H1 (cell line): ENCODE results near the gene IQCF6. TPM values are rescaled to one million over a fixed set of nuclear protein-coding genes. Genes with fewer than 3 reads are reported as not detected.
A peak's percentile ranks its signal among the peaks of the same experiment; 100 is the strongest.

Experiments used
- CTCF ChIA-PET: fragments of 300-600 bp; sonication (Branson Sonifier 250); formaldehyde crosslinking; loops from one replicate; lab custom pipeline; 2021; ENCODE audit not compliant: partially characterized antibody; lab: Charles Lee
- POLR2A ChIA-PET: fragments of 300-600 bp; sonication (Branson Sonifier 250); formaldehyde crosslinking; loops from one replicate; lab custom pipeline; 2021; ENCODE audit warnings: inconsistent platforms; ENCODE audit not compliant: partially characterized antibody; lab: Charles Lee
- DNase-seq, 2 experiments: peaks; one replicate each; pipeline versions ENCODE4 v3.0.0 to v3.0.0-alpha.2; 2010 to 2022; ENCODE audit warnings: low spot score in 2 of 2, low read depth in 1 of 2, mixed read lengths in 1 of 2
- FAIRE-seq: peaks from 2 replicates; lab custom pipeline; 2011; peaks lifted over from hg19 to GRCh38; lab: Jason Lieb, UNC
- H2AFZ ChIP-seq: 2 replicates; pipeline ENCODE4 v1.8.1; 2012; ENCODE audit warnings: low read length, inconsistent platforms
- H2AK5ac ChIP-seq: 2 replicates; pipeline ENCODE4 v1.6.1; 2013; ENCODE audit warnings: low read depth, low read length
- H2BK120ac ChIP-seq: replicated peaks from 2 replicates; pipeline ENCODE3; 2013; ENCODE audit warnings: low read depth, low read length, inconsistent platforms
- H2BK12ac ChIP-seq: 2 replicates; pipeline ENCODE4 v1.6.1; 2013; ENCODE audit warnings: low read depth, low read length
- H2BK15ac ChIP-seq: 2 replicates; pipeline ENCODE4 v1.6.1; 2013; ENCODE audit warnings: low read length
- H2BK20ac ChIP-seq: 2 replicates; pipeline ENCODE4 v1.6.1; 2013; ENCODE audit warnings: low read length
- H2BK5ac ChIP-seq: 2 replicates; pipeline ENCODE4 v1.6.1; 2013; ENCODE audit warnings: low read depth, low read length
- H3K14ac ChIP-seq: 2 replicates; pipeline ENCODE4 v1.6.1; 2013; ENCODE audit warnings: inconsistent platforms; ENCODE audit not compliant: insufficient read length
- H3K18ac ChIP-seq: 2 replicates; pipeline ENCODE4 v1.6.1; 2013; ENCODE audit warnings: low read length; ENCODE audit errors: extremely low read depth
- H3K23ac ChIP-seq: 2 replicates; pipeline ENCODE4 v1.6.1; 2013; ENCODE audit warnings: inconsistent platforms; ENCODE audit not compliant: insufficient read length
- H3K23me2 ChIP-seq: 2 replicates; pipeline ENCODE4 v1.6.1; 2013; ENCODE audit warnings: low read depth, low read length
- H3K27ac ChIP-seq: 2 replicates; pipeline ENCODE4 v1.6.1; 2011; ENCODE audit warnings: low read depth, low read length, inconsistent platforms
- H3K27me3 ChIP-seq, 4 experiments: replicated peaks in 1 of 4; 1 replicate in 1 of 4; 2 replicates in 3 of 4; pipeline versions ENCODE4 v1.6.1 to v1.8.1; 2011 to 2013; ENCODE audit warnings: low read length in 3 of 4, mild to moderate bottlenecking in 3 of 4, inconsistent platforms in 2 of 4, mixed read lengths in 2 of 4, moderate library complexity in 1 of 4; ENCODE audit not compliant: control insufficient read depth in 3 of 4, insufficient read depth in 3 of 4; ENCODE audit errors: extremely low read depth in 1 of 4
- H3K36me3 ChIP-seq, 4 experiments: 2 replicates each; pipeline versions ENCODE4 v1.6.1 to v1.8.1; 2011 to 2013; ENCODE audit warnings: mild to moderate bottlenecking in 4 of 4, low read length in 3 of 4, moderate library complexity in 2 of 4, control low read depth in 1 of 4, inconsistent platforms in 1 of 4; ENCODE audit not compliant: insufficient read depth in 4 of 4, control insufficient read depth in 2 of 4
- H3K4ac ChIP-seq: replicated peaks from 2 replicates; pipeline ENCODE3; 2013; ENCODE audit warnings: low read length, low read depth, mixed read lengths, inconsistent platforms; ENCODE audit not compliant: insufficient read length
- H3K4me1 ChIP-seq, 4 experiments: replicated peaks in 1 of 4; 1 replicate in 1 of 4; 2 replicates in 3 of 4; pipeline versions ENCODE4 v1.6.1 to v1.8.1; 2011 to 2013; ENCODE audit warnings: low read length in 3 of 4, inconsistent platforms in 2 of 4, mixed read lengths in 1 of 4; ENCODE audit not compliant: insufficient read depth in 4 of 4, control insufficient read depth in 3 of 4
- H3K4me2 ChIP-seq, 2 experiments: 2 replicates each; pipeline versions ENCODE4 v1.6.1 to v1.8.1; 2011 to 2013; ENCODE audit warnings: low read depth in 2 of 2, low read length in 2 of 2, control low read depth in 1 of 2, inconsistent platforms in 1 of 2, mild to moderate bottlenecking in 1 of 2; ENCODE audit not compliant: insufficient read depth in 1 of 2
- H3K4me3 ChIP-seq, 4 experiments: fragments of 200-600, 300-600 bp in 1 of 4; sonication (generic), shearing (Covaris generic), sonication (Bioruptor Twin) in 1 of 4; 2 replicates each; pipeline versions ENCODE4 v1.5.1 to v1.8.1; 2011 to 2016; ENCODE audit warnings: low read length in 4 of 4, low read depth in 3 of 4, control low read depth in 2 of 4, inconsistent platforms in 2 of 4, mild to moderate bottlenecking in 2 of 4, mixed read lengths in 1 of 4, moderate library complexity in 1 of 4; ENCODE audit not compliant: insufficient read depth in 2 of 4; ENCODE audit errors: extremely low read depth in 1 of 4
- H3K56ac ChIP-seq: replicated peaks from 2 replicates; pipeline ENCODE3; 2013; ENCODE audit warnings: low read depth, mild to moderate bottlenecking, mixed read lengths, low read length, inconsistent platforms; ENCODE audit not compliant: insufficient read length
- H3K79me1 ChIP-seq: 2 replicates; pipeline ENCODE4 v1.6.1; 2013; ENCODE audit warnings: low read depth, low read length, control low read depth
- H3K79me2 ChIP-seq, 2 experiments: 2 replicates each; pipeline versions ENCODE4 v1.6.1 to v1.8.1; 2012 to 2013; ENCODE audit warnings: low read length in 2 of 2, mild to moderate bottlenecking in 2 of 2, inconsistent platforms in 1 of 2; ENCODE audit not compliant: insufficient read depth in 2 of 2, control insufficient read depth in 1 of 2
- H3K9ac ChIP-seq, 4 experiments: replicated peaks in 1 of 4; 1 replicate in 1 of 4; 2 replicates in 3 of 4; pipeline versions ENCODE4 v1.6.1 to v1.8.1; 2011 to 2013; ENCODE audit warnings: low read depth in 3 of 4, low read length in 3 of 4, control low read depth in 2 of 4, mild to moderate bottlenecking in 2 of 4, moderate library complexity in 2 of 4, inconsistent platforms in 1 of 4; ENCODE audit errors: extremely low read depth in 1 of 4
- H3K9me3 ChIP-seq, 2 experiments: 2 replicates each; pipeline versions ENCODE4 v1.6.1 to v1.8.1; 2012 to 2013; ENCODE audit warnings: mild to moderate bottlenecking in 2 of 2, moderate library complexity in 2 of 2, control low read depth in 1 of 2, inconsistent platforms in 1 of 2, low read depth in 1 of 2, low read length in 1 of 2, mixed read lengths in 1 of 2; ENCODE audit not compliant: insufficient read depth in 2 of 2
- H4K20me1 ChIP-seq, 2 experiments: replicated peaks in 1 of 2; 2 replicates each; pipeline versions ENCODE3 to v1.8.1; 2011 to 2013; ENCODE audit warnings: inconsistent platforms in 2 of 2, low read length in 2 of 2, mild to moderate bottlenecking in 1 of 2; ENCODE audit not compliant: insufficient read depth in 2 of 2, control insufficient read depth in 1 of 2
- H4K5ac ChIP-seq: 2 replicates; pipeline ENCODE4 v1.6.1; 2013; ENCODE audit warnings: low read length, low read depth, mixed read lengths, inconsistent platforms; ENCODE audit not compliant: insufficient read length
- H4K8ac ChIP-seq: 2 replicates; pipeline ENCODE4 v1.8.0; 2013; ENCODE audit warnings: mild to moderate bottlenecking, moderate library complexity, low read length, inconsistent platforms; ENCODE audit not compliant: insufficient read depth; ENCODE audit errors: extremely low read depth
- H4K91ac ChIP-seq: replicated peaks from 2 replicates; pipeline ENCODE3; 2013; ENCODE audit warnings: low read length, mixed read lengths, inconsistent platforms; ENCODE audit not compliant: insufficient read length
- ATF2 ChIP-seq: IDR thresholded peaks from 2 replicates; pipeline ENCODE4 v1.6.1; 2012; ENCODE audit warnings: low read length, inconsistent platforms
- HDAC6 ChIP-seq: IDR thresholded peaks from one replicate; pipeline ENCODE4 v1.7.1; 2012; ENCODE audit warnings: low read depth, mild to moderate bottlenecking, inconsistent platforms, low read length, moderate library complexity
- NANOG ChIP-seq: IDR thresholded peaks from 2 replicates; pipeline ENCODE4 v1.6.1; 2011; ENCODE audit warnings: low read length, low read depth, mild to moderate bottlenecking, inconsistent platforms; ENCODE audit not compliant: insufficient read depth, poor library complexity, severe bottlenecking
- WGBS, 2 experiments: shearing (Covaris generic) in 1 of 2; methylation state at CpG; one replicate each; pipeline versions ENCODE4 v1.1.6 to v1.1.7; 2013 to 2015; ENCODE audit warnings: low lambda C conversion rate in 2 of 2, mixed read lengths in 2 of 2, inconsistent platforms in 1 of 2, low coverage in 1 of 2, missing lambda C conversion rate in 1 of 2; ENCODE audit not compliant: insufficient replicate concordance in 2 of 2, insufficient coverage in 1 of 2, insufficient read length in 1 of 2; ENCODE audit errors: extremely low coverage in 1 of 2, missing lambda C conversion rate in 1 of 2; 5-methylcytosine and 5-hydroxymethylcytosine counted together
- polyA plus RNA-seq, 7 experiments: library from polyadenylated mRNA; depleted of rRNA in 3 of 7; stranded (reverse) in 5 of 7; unstranded in 2 of 7; fragments of >200 nt in 5 of 7; fragments of 200-250 nt in 2 of 7; gene quantifications; 1 replicate in 5 of 7; 2 replicates in 1 of 7; 4 replicates in 1 of 7; pipeline versions ENCODE4 v1.2.1 to v1.2.3, GENCODE V29; 2011 to 2013; ENCODE audit warnings: missing spikeins in 2 of 7, mixed read lengths in 2 of 7
- total RNA-seq: library from RNA; stranded (reverse); fragmentation: NEBNext Ultra II Directional; extraction: Animal tissue kit (Norgen Biotek cat#: 25700); gene quantifications from 2 replicates; pipeline ENCODE4 v1.2.1, GENCODE V29; 2021
- TF ChIP-seq, protein P1 (sequence below), 3 experiments: IDR thresholded peaks; 1 replicate in 2 of 3; 2 replicates in 1 of 3; pipeline versions ENCODE4 v1.5.1 to v1.6.1; 2011; ENCODE audit warnings: low read length in 3 of 3, mild to moderate bottlenecking in 3 of 3, inconsistent platforms in 2 of 3, low read depth in 1 of 3, moderate library complexity in 1 of 3; ENCODE audit not compliant: insufficient read depth in 1 of 3; ENCODE audit errors: control extremely low read depth in 1 of 3

The IQCF6 gene
- total and polyA plus RNA-seq, 2 of the 8 experiments (the other 6 are each of a cell fraction or from before 2014, with no cell fraction given), result not detected

DNA sequence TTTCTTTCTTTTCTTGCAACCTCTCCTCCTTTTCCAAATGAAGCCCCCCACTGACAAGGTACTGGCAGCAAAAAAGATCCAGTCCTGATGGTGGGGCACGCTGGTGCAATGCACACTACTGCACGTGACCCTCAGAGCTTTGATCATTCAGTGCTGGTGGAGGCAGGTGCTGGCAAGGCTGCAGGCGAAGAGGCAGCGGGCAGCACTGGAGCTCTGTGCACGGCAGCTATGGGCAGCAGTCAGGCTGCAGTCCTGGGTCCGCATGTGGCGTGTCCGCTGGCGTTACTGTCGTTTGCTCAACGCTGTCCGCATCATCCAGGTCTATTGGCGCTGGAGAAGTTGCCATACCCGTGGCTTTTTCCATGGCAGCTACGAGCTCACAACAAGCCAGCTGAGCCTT is 40.1 kb upstream of the IQCF6 start:
- POLR2A ChIA-PET, result interaction anchor here (1.3 kb wide), 1 partner anchor 9 kb away, joined by 4 read pairs; no protein-coding TSS in a partner anchor
- WGBS, 2 experiments, result 94% methylated on average over 15 of the region's 15 CpGs; no CpG with 5 or more reads in 1 of the 2 experiments
- H2BK120ac ChIP-seq, result no peak overlapping the region
- no peak overlapping the region for H3K27ac ChIP-seq
- no peaks in the 10 kb centered on the region for H3K4me1 ChIP-seq
- H3K14ac ChIP-seq, result no peak overlapping the region
- H3K4ac ChIP-seq, result no peak overlapping the region
- no peaks in the 10 kb centered on the region for H3K27me3 ChIP-seq
- H2AK5ac ChIP-seq, result no peak overlapping the region
- H3K23ac ChIP-seq, result no peak overlapping the region
- H3K79me1 ChIP-seq, result no peaks in the 10 kb centered on the region
- H3K9ac ChIP-seq, result no peak overlapping the region
- no peaks in the 10 kb centered on the region for H4K20me1 ChIP-seq
- no peak overlapping the region for H3K4me3 ChIP-seq
- CTCF ChIA-PET, result interaction anchor here (0.6 to 4.0 kb wide), 30 partner anchors 9 to 349 kb away, joined by 3 to 80 read pairs (median 6); partner anchors contain the start of genes IQCF2 and IQCF5
- no peaks in the 10 kb centered on the region for H3K79me2 ChIP-seq
- peak overlapping the region; percentile 100; the same call in 1 of the 2 replicates for H2AFZ ChIP-seq
- H3K9me3 ChIP-seq, result no peaks in the 10 kb centered on the region
- H2BK15ac ChIP-seq, result no peak overlapping the region
- H3K18ac ChIP-seq, result no peak overlapping the region
- no peak overlapping the region for H2BK5ac ChIP-seq
- DNase-seq (no peak), FAIRE-seq (no peak)
- H4K5ac ChIP-seq, result no peak overlapping the region
- H3K4me2 ChIP-seq, result no peak overlapping the region
- H2BK20ac ChIP-seq, result no peak overlapping the region
- no peak overlapping the region for H2BK12ac ChIP-seq
- H3K56ac ChIP-seq, result no peak overlapping the region
- H4K91ac ChIP-seq, result no peak overlapping the region
- no peaks in the 10 kb centered on the region for H3K36me3 ChIP-seq
- H3K23me2 ChIP-seq, result no peaks in the 10 kb centered on the region
- H4K8ac ChIP-seq, result no peak overlapping the region
- TF ChIP-seq, protein P1, sequence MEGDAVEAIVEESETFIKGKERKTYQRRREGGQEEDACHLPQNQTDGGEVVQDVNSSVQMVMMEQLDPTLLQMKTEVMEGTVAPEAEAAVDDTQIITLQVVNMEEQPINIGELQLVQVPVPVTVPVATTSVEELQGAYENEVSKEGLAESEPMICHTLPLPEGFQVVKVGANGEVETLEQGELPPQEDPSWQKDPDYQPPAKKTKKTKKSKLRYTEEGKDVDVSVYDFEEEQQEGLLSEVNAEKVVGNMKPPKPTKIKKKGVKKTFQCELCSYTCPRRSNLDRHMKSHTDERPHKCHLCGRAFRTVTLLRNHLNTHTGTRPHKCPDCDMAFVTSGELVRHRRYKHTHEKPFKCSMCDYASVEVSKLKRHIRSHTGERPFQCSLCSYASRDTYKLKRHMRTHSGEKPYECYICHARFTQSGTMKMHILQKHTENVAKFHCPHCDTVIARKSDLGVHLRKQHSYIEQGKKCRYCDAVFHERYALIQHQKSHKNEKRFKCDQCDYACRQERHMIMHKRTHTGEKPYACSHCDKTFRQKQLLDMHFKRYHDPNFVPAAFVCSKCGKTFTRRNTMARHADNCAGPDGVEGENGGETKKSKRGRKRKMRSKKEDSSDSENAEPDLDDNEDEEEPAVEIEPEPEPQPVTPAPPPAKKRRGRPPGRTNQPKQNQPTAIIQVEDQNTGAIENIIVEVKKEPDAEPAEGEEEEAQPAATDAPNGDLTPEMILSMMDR (IDR thresholded peaks at IDR 0.05; ENCODE audit: control extremely low read depth in 1 of 3, insufficient read depth in 1 of 3, low read depth in 1 of 3, low read length in 3 of 3), result no peak
- TF ChIP-seq ATF2 (no peak), NANOG (no peak), HDAC6 (no peak)
